Activated CD4-positive, alpha-beta T cell treated with anti-CD3 and anti-CD28 coated beads, Interleukin-2, Interleukin-4, amounts not matched to agents 100 ng/mL and 50 ng/mL, durations not matched to agents 16 hours and 8 hours (primary cell): ENCODE data around the gene PDHA1.

Experiments used
- DNase-seq: peaks from one replicate; pipeline ENCODE4 v3.0.0-alpha.2; 2020; ENCODE audit warnings: low spot score

PDHA1 gene

DNA sequence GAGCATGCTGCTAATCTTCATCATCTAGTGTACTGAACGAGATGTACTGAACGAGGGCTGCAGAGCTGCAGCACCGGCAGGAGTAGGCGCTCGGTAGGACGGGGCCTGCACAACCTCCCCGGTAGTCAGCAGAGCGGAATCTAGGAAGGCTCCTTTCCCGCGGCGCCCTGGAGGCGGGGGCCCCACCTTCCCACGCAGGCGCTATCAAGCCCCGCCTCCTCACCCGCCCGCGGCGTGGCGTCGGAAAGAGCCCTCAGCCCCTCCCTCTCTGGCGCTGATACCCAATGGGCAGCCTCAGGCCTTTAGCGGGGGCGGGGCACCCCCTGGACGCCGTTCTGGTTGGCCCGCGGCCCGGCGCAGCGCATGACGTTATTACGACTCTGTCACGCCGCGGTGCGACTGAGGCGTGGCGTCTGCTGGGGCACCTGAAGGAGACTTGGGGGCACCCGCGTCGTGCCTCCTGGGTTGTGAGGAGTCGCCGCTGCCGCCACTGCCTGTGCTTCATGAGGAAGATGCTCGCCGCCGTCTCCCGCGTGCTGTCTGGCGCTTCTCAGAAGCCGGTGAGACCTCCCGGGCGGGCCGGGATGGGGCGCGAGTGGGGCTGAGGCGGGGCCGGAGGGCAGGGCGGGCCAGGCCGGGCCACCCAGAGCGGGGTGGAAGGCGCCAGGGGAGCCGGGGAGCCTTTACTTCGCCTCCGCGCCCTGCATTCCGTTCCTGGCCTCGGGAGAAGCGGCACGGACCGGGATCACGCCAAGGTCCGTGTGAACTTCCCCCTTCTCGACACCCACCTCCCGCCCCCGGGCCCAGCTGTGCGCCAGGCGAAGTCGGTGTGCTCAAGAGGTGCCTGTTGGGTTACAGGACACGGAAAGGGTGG lies at the start of gene PDHA1:
PDHA1 (plus strand) TSS at position 393 of the 874 bp plus-strand sequence; CDS start at position 504, 111 bp downstream.
- peak; percentile 91 for DNase-seq

DNA sequence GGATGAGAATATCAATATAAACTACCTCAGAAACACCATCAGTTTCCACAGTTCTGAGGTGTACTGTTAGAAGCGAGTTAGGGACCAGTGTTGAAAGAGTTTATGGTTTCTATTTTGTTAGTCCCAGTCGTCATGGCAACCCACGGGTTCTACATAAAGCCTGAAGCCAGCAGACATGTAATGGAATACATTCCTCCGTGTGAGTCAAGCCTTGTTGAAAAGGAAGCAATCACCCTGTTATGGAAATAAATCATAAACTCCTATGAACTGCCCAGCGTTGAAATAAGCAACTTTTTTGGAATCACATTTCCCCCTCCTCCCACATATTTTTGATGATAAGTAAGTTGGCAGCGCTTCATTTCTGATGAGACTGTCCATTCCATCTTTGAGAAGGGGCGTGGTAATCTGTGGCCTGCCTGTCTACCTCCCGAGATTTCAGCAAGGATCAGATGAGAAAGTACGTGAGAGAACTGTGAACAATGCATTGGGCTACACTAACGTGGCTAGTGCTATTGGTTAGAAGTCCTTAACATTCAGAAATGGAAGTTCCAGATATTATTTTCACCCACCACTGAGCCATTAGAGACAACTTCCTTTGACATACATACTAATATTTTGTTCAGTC lies 40.4 kb upstream of the PDHA1 start:
- no peak for DNase-seq

DNA sequence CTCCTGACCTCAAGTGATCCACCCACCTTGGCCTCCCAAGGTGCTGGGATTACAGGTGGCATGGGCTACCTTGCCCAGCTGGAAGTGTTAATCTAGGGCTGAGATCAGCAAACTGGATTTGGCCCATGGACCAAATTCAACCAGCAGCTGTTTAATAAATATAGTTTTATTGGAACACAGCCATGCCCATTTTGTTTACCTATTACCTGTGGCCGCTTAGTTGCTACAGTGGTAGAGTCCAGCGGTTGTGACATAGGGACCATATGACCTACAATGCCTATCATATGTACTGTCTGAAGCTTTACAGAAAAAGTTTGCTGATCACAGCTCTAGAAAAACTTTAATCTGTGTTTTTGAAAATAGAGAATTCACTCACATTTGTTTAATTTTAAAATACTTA lies 17.2 kb upstream of the PDHA1 start:
- no peak for DNase-seq

DNA sequence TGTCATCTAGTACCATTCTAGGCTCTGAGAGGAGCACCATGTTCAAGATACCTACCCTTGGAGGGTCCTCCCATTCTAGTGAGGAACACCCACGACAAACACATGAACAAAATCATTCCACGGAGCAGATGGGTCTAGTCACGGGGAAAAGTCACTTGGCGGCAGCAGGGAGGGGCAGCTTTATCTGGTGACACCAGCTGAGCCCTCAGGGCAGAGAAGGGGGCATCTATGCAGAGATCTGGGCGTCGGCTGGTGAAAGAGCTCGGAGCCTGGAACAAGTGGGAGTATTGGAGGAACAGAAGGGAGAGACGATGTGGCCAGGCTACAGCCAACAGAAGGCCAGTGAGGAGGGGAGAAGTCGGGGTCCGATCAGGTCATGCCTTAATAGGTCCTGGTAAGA lies 11.9 kb upstream of the PDHA1 start:
- DNase-seq: no peak

DNA sequence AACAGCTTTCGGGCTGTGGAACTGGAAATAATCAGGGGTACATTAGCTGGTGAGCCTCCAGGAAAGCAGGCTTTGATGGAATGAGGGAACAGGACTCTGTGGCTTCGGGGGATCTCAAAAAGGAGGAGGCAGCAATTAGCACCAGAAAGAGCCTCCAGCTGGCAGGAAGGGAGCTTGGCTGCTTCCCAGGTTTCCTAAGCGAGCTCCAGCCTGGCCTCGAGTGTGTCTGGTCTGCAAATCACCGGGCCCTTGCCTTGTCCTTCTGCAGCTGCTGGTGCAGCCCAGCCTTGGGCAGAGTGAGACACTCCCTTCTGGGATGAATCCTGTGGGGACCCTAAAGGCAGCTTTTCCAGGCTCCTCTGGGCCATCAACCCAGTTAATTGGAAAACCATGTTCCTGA lies 10.7 kb upstream of the PDHA1 start:
- DNase-seq: no peak

DNA sequence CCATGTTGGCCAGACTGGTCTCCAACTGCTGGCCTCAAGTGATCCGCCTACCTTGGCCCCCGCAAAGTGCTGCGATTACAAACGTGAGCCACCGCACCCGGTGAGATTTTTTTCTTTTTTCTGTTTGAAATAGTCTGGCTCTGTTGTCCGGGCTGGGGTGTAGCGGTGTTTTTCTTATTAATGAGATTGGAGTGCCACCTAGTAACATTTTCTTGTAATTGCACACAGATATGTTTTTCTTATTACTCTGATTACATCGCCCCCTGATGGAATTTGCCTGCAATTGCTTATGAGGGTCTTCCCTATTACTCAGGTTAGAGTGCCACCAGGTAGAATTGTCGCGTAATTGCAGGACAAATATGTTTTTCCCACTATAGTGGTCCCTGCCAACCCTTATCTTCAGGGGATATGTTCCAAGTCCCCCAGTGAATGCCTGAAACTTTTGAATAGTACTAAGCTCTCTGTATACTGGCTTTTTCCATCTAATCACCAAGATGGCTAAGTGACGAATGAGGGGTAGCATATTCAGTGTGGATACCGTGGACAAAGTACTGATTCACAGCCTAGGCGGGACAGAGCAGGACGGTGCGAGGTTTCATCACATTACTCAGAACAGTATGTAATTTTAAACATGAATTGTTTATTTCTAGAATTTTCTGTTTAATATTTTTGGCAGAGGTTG lies 8.6 kb upstream of the PDHA1 start:
- peak; percentile 70 for DNase-seq

DNA sequence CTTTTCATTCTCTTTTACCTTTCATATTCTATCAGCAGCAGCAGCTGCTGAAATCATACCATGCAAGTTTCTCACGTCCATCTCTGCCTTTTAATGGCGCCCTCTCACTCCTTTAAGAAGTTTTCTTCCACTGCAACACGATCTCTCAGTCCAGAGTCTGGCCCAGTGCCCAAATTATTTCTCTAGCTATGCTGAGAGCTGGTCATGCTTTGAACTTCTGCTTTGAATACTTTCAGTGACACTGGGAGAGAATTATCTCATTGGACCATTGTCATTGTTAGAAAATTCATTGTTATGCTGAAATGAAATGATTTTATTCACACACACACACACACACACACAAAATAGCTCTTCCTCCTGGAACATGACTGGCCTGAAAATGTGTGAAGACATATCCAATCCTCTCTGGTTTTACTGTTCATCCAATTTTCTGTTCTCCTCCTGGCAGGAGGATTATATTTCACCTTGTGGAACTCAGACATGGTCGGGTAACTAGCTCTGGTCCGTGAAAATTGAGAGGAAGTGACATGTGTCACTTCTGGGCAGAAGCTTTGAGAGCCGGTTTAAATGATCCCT lies 1.3 kb upstream of the PDHA1 start:
- DNase-seq: no peak

DNA sequence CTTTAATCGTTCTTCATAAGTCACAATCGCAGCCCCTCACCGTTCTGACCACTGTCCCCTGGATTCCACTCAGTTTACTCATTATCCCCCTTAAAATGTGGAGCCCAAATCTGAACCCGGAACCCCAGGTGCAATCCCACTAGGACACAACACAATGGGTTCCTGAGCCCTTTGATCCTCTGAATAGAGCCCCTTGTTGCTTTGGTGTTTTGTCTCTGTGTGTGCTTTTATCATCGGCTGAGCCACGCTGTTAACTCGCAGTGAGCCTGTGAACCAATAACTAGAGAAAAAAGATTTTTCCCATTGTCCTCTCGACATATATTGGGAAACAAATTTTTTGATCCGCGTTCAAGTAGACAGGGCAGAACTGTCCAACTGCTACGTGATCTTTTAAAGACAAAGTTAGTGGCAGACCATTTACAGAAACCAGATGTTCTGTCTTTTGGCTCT lies 617 bp upstream of the PDHA1 start:
- DNase-seq: no peak

DNA sequence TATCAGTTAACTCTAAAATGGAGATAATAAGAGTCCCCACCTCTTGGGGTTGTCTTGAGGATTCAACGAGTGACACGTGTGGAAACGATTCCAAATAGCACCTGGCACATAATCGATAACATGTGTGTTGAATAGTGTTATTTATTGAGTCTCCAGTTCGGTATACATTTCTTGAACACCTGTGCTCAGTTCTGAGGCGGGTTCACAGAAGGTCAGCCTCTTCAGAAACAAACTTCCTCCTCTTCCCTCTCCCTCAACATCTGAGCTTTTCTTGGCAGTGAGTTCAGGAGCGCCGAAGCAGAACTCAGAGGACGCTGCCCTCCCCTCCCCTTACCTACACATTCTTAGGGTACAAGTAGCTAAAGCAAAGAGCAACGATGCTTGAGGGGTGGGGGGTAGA lies 934 bp downstream of the PDHA1 start:
- no peak for DNase-seq

DNA sequence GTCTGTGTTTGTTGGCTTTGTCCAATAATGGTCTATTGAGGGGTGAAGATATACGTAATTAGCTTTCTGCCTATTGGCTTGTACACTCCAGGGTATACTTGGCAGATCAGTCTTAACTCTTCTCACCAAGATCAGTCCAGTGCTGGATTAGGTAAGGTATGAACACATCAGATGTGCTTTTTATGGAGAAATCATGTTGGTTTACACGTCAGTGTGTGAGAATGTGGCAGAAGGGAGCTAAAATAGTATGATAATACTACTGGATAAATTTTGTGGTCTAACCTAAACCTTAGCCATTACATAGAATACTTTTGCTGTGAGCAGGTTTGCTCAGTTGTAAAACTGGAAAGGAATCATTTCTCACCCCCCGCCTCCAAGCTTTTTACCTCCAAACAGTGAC lies 4.2 kb downstream of the PDHA1 start:
- DNase-seq: no peak

DNA sequence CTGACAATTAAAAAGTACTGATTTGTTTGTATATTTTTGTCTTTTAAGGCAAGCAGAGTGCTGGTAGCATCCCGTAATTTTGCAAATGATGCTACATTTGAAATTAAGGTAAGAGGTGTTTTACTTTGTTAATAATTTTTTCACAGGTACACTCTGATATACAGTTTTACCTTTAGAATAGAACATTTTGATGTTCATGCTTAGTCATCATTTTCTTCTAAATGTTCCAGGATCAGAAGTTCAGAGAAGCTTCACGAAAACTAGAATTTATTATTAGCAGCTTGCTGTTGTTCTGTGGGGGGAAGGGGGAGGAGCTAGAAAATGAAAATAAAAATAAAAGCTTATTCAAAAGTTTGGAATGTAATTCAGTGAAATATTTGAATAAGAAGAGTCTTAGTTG lies 5.5 kb downstream of the PDHA1 start:
- no peak for DNase-seq

DNA sequence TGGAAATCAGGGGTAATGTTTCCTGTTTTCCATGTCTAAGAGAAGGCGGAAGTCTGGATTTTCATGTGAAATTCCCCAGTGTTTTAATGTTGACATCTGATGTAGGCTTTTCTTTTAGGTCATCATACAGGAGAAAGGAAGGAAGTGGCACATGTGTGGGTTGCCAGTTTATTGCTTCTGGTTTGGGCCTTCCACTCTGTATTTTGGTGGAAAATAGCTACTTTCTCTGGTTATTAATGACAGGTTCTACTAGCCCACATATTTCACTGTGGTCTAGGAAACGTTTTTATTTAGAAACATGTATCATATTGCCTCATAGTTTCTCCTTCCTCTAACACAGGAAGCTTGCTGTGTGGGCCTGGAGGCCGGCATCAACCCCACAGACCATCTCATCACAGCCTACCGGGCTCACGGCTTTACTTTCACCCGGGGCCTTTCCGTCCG lies 7.2 kb downstream of the PDHA1 start:
- DNase-seq: peak; percentile 16

DNA sequence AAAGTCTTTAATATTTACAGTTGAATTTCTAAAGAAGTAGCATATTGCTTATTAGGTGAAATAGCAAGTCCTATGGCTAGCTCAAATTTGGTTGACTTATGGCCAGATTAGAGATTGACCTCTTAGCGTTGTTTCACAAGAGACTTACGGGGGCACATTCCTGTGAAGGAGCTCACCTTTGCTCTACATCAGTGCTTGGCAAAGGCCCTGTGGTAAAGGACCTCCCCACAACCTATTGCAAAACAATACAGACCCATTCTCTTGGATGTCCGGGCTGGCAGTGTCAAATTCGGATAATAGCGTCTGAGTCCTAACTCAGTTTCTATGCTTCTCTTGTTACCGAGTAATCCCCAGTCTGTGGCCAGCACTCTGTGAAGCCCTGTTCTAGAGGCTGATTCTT lies 10.9 kb downstream of the PDHA1 start:
- no peak for DNase-seq

DNA sequence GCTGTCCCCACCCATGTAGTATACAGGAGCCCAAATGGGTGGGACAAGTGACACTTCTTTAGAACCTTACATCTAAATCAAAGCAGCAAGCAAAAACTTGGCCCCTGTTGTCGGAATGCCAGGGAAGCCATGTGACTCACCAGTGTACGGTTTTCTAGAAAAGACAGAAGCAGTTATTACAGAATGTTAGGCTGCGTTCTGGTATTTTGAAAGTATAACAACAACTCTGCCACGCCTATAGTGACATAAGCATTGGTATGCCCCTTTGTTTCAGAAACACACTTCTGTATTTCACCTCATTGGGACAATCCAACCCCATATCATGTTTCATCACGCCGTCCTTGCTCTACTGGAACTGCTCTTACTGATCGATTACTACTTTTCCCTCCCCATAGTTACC lies 14.8 kb downstream of the PDHA1 start:
- no peak for DNase-seq

DNA sequence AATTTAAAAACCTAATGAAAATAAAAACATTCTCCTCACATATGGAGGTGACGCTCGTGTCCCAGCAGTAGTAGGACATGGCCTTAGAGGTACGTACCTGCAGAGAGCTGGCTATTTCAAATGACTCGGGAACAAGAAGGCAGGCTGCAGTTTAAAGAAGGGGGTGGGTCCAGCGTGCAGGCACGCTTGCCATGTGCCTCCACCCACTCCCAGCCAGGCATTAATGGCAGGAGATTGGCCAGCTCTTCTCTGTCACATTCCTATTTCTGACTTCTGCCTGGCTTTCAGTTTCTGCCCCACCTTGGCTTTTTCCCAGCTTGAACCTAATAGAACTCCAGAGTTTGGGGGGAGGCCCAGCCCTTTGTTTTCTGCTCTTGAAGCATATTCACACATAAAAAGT lies 17.2 kb downstream of the PDHA1 start:
- no peak for DNase-seq

DNA sequence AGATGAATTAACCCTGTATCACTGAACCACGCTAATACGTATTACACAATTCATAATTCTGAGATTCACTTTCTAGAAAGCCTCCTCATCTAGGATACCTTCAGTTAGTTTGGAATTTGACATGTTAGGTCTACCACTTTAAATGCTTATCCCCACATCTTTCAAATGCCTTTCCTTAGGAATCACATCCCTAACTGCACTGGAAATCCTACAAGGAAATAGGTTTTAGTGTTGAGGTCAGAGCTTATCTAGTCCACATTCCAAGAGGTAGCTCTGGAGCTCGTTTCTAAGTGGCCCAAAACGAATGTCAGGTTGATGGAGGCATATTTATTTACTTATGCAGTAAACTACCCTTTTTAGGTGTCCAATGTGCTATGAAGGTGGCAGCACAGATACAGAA lies 18.0 kb downstream of the PDHA1 start:
- no peak for DNase-seq

DNA sequence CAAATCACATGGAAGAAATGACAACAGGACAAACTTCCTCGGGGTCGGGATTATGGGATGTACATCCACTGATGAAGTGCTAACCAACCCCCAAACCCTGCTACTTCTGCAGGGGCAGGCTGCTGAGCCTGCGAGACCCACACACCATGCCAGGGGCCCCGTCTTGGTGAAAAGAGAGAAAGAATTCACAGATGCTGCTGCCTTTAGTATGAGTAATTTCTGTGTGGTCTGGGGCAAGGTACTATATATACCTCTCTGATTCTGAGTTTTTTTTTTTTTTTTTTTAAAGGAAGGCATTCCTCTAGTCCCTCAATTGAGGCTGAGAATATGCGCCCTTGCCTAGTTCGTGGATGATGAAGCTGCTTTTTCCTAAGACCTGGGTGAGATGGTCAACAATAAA lies 24.8 kb downstream of the PDHA1 start:
- DNase-seq: no peak

DNA sequence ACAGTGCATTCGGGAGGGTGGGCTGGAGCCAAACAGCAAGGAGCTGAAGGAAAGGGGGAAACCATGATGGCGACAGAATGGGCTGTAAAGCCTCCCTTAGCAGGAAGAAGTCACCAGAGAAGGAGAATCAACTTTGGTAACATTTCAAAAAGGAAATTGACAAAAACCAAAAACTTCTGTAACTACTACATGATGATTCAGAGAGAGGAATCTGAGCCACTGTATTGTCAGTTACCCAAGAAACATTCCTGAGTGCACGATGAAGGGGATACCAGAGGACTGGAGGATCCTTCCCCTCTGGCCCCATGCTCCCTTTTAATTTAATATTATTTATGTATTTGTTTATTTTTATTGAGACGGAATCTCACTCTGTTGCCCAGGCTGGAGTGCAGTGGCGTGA lies 26.3 kb downstream of the PDHA1 start:
- DNase-seq: no peak

DNA sequence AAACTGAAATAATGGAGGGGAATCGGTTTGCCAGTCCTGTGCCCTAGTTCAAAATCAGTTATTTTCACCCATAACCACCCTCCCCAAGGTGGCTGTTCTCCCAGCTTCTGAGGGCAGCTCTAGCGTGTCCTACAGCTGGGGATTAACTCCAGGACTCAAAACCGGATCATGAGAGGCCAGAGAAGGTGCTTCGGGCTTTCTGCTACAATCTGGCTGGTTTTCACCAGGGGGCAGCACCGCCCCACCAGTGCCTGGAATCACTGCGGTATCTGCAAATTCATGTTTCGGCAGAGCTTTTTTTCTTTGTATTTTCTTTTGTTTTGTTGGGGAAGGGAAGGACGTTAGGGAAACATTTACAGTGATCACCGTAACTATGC lies 28.4 kb downstream of the PDHA1 start:
- DNase-seq: peak; percentile 68

DNA sequence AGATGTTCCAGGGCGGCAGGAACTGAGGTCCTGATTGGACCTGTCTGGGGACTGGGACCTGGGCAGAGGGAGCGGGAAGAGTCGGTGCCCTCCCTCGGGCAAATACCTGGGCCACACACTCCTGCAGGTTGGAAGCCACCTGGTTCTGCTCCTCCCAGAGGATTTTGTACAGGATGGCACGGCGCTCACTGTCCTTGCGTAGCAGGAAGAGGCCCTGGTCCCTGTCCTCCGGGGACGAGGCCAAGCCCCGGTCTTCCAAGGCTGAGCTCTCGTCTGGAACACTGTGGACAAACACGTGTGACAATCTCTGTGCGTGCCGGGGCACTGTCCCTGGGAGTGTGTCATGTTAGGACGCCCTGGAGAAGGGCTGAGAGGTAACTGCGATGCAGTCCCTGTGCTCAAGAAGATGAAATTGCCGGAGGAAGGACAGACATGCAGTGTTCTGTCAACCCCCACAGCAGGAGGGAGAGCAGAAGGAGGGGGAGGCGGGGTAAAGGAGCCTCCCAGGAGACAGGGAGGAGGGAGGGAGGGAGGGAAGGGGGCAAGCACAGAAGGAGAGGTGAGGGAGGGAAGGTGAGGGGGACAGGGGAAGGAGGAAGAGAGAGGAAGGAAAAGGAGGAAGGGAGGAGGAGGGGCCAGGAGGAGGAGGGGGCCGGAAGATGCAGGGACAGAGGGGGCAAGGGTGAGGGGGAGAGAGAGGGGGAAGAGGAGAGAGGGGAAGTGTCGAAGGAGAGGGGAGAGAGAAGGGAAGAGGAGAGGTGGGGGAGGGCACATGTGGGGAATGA lies 29.0 kb downstream of the PDHA1 start:
- no peak for DNase-seq

DNA sequence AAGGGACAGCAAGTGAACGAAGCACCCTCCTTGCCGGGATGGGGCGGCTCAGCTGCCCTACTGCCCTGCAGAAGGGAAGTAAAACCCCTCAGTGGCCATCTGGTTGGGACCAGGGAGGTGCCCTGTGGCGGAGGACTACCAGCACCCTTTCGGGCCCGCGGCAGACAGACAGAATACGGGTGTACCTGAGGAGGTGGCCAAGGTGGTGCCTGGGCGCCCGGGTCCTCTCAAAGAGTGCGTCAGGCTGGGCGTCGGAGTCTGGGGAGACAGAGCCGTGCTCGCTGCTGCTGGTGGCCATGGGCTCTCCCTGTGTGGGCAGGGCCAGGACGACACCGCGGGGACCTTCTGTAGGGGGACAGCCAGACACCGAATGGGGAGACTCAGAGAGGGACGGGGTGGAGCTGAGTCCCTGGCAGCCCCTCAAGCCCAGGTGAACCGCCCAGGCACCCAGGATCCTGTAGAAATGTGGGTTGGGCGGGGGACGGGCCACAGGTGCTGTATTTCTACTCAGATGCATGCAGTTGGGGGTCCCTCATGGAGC lies 29.7 kb downstream of the PDHA1 start:
- DNase-seq: no peak

DNA sequence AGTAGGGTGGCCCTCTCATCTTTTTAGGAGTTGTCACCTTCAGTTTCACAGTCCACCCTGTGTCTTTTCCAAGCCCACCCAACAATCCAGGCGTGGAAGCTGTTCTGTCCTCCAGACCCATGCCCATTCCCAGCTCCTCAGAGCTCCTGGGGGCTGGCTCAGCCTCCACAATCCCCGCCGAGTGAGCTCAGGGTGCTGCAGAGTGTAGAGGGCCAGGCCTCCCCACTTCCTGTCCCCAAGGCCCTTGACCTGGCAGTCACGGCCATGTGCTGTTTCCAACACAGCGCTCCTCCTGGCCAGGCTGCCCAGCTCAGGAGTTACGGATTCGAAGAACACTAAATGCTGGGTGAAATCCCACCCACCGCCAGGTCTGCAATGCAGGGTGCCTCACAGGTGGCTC lies 31.8 kb downstream of the PDHA1 start:
- DNase-seq: no peak
